Neural cell (in vitro differentiated cells): Measurements from ENCODE around the gene NIPBL. TPM values are rescaled to one million over a fixed set of nuclear protein-coding genes. Genes with fewer than 3 reads are reported as not detected.

ENCODE experiments used
- H2AFZ ChIP-seq: fragments of 200-600, 300-800 bp; sonication (generic), shearing (Covaris generic); 2 replicates; pipeline ENCODE4 v1.6.0; 2014; ENCODE audit warnings: low read depth, mild to moderate bottlenecking, antibody characterized with exemption, low read length, moderate library complexity
- H3F3A ChIP-seq: fragments of 200-600 bp; shearing (Covaris generic); 2 replicates; pipeline ENCODE4 v1.6.1; 2016; ENCODE audit warnings: mild to moderate bottlenecking, moderate library complexity, mixed read lengths, antibody characterized with exemption, low read length; ENCODE audit not compliant: insufficient read depth, poor library complexity, severe bottlenecking
- H3K27ac ChIP-seq: fragments of 200-600, 300-800 bp; sonication (generic), shearing (Covaris generic); 2 replicates; pipeline ENCODE4 v1.5.1; 2014; ENCODE audit warnings: mild to moderate bottlenecking, low read length, moderate library complexity
- H3K27me3 ChIP-seq: fragments of 300-800, 200-600 bp; sonication (generic), shearing (Covaris generic); 2 replicates; pipeline ENCODE4 v1.6.0; 2014; ENCODE audit warnings: mild to moderate bottlenecking, low read depth, low read length, moderate library complexity; ENCODE audit not compliant: insufficient read depth
- H3K36me3 ChIP-seq: fragments of 300-800, 200-600 bp; sonication (generic), shearing (Covaris generic); 2 replicates; pipeline ENCODE4 v1.5.1; 2014; ENCODE audit warnings: mild to moderate bottlenecking, antibody characterized with exemption, low read length, moderate library complexity; ENCODE audit not compliant: insufficient read depth
- H3K4me2 ChIP-seq: fragments of 300-800, 200-600 bp; sonication (generic), shearing (Covaris generic); 2 replicates; pipeline ENCODE4 v1.6.0; 2014; ENCODE audit warnings: mild to moderate bottlenecking, low read length
- H3K4me3 ChIP-seq: fragments of 300-800, 200-600 bp; sonication (generic), shearing (Covaris generic); 2 replicates; pipeline ENCODE4 v1.5.1; 2014; ENCODE audit warnings: mild to moderate bottlenecking, low read length, moderate library complexity
- H3K79me2 ChIP-seq: fragments of 200-600 bp; shearing (Covaris generic); replicated peaks from 2 replicates; pipeline ENCODE4 v1.6.0; 2014; ENCODE audit warnings: mild to moderate bottlenecking, low read length, moderate library complexity; ENCODE audit not compliant: insufficient read depth
- H3K9ac ChIP-seq: fragments of 300-800, 200-600 bp; sonication (generic), shearing (Covaris generic); 2 replicates; pipeline ENCODE4 v1.6.1; 2016; ENCODE audit warnings: mild to moderate bottlenecking, low read length, mixed read lengths
- H3K9me2 ChIP-seq: fragments of 200-600 bp; shearing (Covaris generic); 2 replicates; pipeline ENCODE4 v1.6.1; 2016; ENCODE audit warnings: mild to moderate bottlenecking, low read length, mixed read lengths; ENCODE audit not compliant: insufficient read depth
- H3K9me3 ChIP-seq: fragments of 200-600, 300-800 bp; sonication (generic), shearing (Covaris generic); 2 replicates; pipeline ENCODE4 v1.6.1; 2016; ENCODE audit warnings: mild to moderate bottlenecking, mixed run types, low read length, moderate library complexity, mixed read lengths
- H4K20me1 ChIP-seq: fragments of 200-600 bp; shearing (Covaris generic); 2 replicates; pipeline ENCODE4 v1.6.1; 2016; ENCODE audit warnings: mild to moderate bottlenecking, mixed run types; ENCODE audit not compliant: insufficient read depth
- EP300 ChIP-seq: fragments of 450-650 bp; conservative IDR thresholded peaks from 2 replicates; pipeline ENCODE4 v1.6.1; 2014; ENCODE audit warnings: antibody characterized with exemption, mild to moderate bottlenecking, moderate library complexity; ENCODE audit not compliant: poor library complexity, severe bottlenecking
- EZH2 ChIP-seq: fragments of 200-600, 300-800 bp; shearing (Covaris generic), sonication (generic); IDR thresholded peaks from 2 replicates; pipeline ENCODE4 v1.6.1; 2014; ENCODE audit warnings: antibody characterized with exemption, low read length, borderline replicate concordance, mild to moderate bottlenecking; ENCODE audit not compliant: insufficient read depth, poor library complexity, severe bottlenecking
- MXI1 ChIP-seq: fragments of 450-650 bp; conservative IDR thresholded peaks from 2 replicates; pipeline ENCODE4 v1.6.1; 2014; ENCODE audit warnings: antibody characterized with exemption, mild to moderate bottlenecking; ENCODE audit not compliant: poor library complexity, severe bottlenecking
- POLR2AphosphoS5 ChIP-seq: IDR thresholded peaks from 2 replicates; pipeline ENCODE4 v1.6.1; 2012
- RAD21 ChIP-seq: fragments of 450-650 bp; conservative IDR thresholded peaks from 2 replicates; pipeline ENCODE4 v1.6.1; 2014; ENCODE audit warnings: antibody characterized with exemption, mild to moderate bottlenecking, moderate library complexity
- SMC3 ChIP-seq: fragments of 450-650 bp; conservative IDR thresholded peaks from 2 replicates; pipeline ENCODE4 v1.6.1; 2014; ENCODE audit warnings: antibody characterized with exemption, mild to moderate bottlenecking, moderate library complexity; ENCODE audit not compliant: poor library complexity
- TAF1 ChIP-seq: IDR thresholded peaks from 2 replicates; pipeline ENCODE4 v1.6.1; 2012; ENCODE audit warnings: low read depth
- polyA plus RNA-seq: library from polyadenylated mRNA; depleted of rRNA; stranded (reverse); fragments of >200 nt; gene quantifications from 2 replicates; pipeline ENCODE4 v1.2.3, GENCODE V29; 2014
- TF ChIP-seq, protein P1 (sequence below): fragments of 450-650 bp; IDR thresholded peaks from 2 replicates; pipeline ENCODE4 v1.5.1; 2014; ENCODE audit warnings: antibody characterized with exemption, mild to moderate bottlenecking, moderate library complexity; ENCODE audit not compliant: poor library complexity, severe bottlenecking
- TF ChIP-seq, protein P2 (sequence below): IDR thresholded peaks from 2 replicates; pipeline ENCODE4 v1.6.1; 2012; ENCODE audit warnings: borderline replicate concordance

The NIPBL gene
- polyA plus RNA-seq, 1 donor from 2014 or later = 27.5 TPM

DNA sequence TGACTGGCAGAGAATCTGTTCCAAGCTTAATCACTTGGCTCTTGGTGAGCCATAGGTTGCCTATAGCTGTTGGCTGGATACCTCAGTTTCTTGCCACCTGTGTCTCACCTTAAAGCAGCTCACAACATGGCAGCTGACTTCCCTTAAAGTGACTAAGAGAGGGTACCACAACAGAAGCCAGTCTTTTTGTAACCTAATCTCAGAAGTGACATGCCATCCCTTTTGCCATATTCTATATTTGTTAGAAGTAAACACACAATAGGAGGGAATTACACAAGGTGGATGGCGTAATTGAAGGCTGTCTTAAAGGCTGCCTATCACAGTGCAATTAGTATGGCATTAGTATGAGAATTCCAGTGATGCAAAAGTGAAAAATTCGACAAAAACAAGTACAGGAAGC is 28.1 kb downstream of the NIPBL start:
- Histone ChIP-seq H3K4me2 (no peak overlapping the region), H3F3A (no peaks in the 10 kb centered on the region), H3K9ac (no peak overlapping the region), H3K36me3 (no peaks in the 10 kb centered on the region), H3K9me2 (no peaks in the 10 kb centered on the region), H2AFZ (no peak overlapping the region), H3K27me3 (no peaks in the 10 kb centered on the region), H3K27ac (no peak overlapping the region), H3K79me2 (peaks cover 99% of the 10 kb centered on the region), H3K4me3 (no peak overlapping the region), H4K20me1 (no peaks in the 10 kb centered on the region), H3K9me3 (no peaks in the 10 kb centered on the region)
- TF ChIP-seq RAD21 = no peak
- no peak for TF ChIP-seq TAF1
- no peak for TF ChIP-seq MXI1
- TF ChIP-seq EP300 = no peak
- no peak for TF ChIP-seq SMC3
- TF ChIP-seq, protein P1, sequence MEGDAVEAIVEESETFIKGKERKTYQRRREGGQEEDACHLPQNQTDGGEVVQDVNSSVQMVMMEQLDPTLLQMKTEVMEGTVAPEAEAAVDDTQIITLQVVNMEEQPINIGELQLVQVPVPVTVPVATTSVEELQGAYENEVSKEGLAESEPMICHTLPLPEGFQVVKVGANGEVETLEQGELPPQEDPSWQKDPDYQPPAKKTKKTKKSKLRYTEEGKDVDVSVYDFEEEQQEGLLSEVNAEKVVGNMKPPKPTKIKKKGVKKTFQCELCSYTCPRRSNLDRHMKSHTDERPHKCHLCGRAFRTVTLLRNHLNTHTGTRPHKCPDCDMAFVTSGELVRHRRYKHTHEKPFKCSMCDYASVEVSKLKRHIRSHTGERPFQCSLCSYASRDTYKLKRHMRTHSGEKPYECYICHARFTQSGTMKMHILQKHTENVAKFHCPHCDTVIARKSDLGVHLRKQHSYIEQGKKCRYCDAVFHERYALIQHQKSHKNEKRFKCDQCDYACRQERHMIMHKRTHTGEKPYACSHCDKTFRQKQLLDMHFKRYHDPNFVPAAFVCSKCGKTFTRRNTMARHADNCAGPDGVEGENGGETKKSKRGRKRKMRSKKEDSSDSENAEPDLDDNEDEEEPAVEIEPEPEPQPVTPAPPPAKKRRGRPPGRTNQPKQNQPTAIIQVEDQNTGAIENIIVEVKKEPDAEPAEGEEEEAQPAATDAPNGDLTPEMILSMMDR = no peak
- no peak for TF ChIP-seq POLR2AphosphoS5
- TF ChIP-seq, protein P2, sequence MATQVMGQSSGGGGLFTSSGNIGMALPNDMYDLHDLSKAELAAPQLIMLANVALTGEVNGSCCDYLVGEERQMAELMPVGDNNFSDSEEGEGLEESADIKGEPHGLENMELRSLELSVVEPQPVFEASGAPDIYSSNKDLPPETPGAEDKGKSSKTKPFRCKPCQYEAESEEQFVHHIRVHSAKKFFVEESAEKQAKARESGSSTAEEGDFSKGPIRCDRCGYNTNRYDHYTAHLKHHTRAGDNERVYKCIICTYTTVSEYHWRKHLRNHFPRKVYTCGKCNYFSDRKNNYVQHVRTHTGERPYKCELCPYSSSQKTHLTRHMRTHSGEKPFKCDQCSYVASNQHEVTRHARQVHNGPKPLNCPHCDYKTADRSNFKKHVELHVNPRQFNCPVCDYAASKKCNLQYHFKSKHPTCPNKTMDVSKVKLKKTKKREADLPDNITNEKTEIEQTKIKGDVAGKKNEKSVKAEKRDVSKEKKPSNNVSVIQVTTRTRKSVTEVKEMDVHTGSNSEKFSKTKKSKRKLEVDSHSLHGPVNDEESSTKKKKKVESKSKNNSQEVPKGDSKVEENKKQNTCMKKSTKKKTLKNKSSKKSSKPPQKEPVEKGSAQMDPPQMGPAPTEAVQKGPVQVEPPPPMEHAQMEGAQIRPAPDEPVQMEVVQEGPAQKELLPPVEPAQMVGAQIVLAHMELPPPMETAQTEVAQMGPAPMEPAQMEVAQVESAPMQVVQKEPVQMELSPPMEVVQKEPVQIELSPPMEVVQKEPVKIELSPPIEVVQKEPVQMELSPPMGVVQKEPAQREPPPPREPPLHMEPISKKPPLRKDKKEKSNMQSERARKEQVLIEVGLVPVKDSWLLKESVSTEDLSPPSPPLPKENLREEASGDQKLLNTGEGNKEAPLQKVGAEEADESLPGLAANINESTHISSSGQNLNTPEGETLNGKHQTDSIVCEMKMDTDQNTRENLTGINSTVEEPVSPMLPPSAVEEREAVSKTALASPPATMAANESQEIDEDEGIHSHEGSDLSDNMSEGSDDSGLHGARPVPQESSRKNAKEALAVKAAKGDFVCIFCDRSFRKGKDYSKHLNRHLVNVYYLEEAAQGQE = no peak
- no peak for TF ChIP-seq EZH2

GRCh38 chr5:36908544-36909260 is 32.1 kb downstream of the NIPBL start:
- Histone ChIP-seq H4K20me1 (no peaks in the 10 kb centered on the region), H3K9ac (no peak overlapping the region), H3K27ac (no peak overlapping the region), H3K9me3 (no peaks in the 10 kb centered on the region), H3F3A (no peaks in the 10 kb centered on the region), H3K79me2 (peaks cover 91% of the 10 kb centered on the region), H3K4me3 (no peak overlapping the region), H3K27me3 (no peaks in the 10 kb centered on the region), H3K36me3 (no peaks in the 10 kb centered on the region), H3K9me2 (no peaks in the 10 kb centered on the region), H3K4me2 (no peak overlapping the region), H2AFZ (no peak overlapping the region)
- TF ChIP-seq EZH2 (no peak), RAD21 (no peak), TAF1 (no peak), POLR2AphosphoS5 (no peak), EP300 (no peak), SMC3 (no peak), MXI1 (no peak)
- TF ChIP-seq, protein P1 = no peak
- TF ChIP-seq, protein P2 = no peak
